ENCODE data around the gene EML4. TPM values are rescaled to one million over a fixed set of nuclear protein-coding genes. Genes with fewer than 3 reads are reported as not detected.

Gene EML4
- total and polyA plus RNA-seq, 2 of the 13 experiments (the other 11 are each of a cell fraction or from before 2014, with no cell fraction given): 243 to 476 TPM

DNA sequence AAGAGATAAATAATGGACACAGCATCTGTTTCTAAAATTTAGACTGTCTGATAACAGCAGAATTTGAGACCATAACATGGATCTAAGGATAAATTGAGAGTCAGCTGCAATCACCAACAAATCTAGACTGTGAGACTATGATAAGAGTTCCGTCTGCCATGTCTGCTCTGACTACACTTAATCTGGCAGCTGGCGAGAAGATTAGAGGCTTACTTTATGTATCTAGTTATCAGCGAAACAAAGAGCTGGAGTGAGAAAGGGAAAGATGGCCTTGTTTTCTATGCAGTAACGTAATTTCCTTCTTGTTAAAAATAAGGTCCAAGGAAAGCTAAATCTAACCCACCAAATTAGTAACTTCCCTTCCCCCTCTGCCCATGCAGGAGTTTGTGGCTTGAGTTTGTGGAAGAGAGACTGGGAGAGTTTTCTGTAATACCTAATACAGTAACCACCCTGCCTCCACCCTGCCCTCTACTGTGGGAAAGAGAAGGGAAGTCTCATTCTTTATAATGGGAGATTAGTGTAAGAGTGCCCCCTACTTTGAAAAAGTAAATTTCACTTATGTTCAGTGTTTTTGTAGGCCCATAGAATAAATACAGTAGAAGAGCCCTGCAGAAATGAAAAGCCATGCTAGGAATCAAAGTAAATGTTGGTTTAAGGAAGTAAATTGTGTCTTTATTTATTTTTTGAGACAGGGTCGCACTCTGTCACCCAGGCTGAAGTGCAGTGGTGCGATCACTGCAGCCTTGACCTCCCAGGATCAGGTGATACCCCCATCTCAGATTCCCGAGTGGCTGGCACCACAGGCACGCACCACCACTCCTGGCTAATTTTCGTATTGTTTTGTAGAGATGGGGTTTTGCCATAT, 27.5 kb downstream of the EML4 start (continued):
- TF ChIP-seq TOPORS (CRISPR knock-in tag; IDR thresholded peaks at IDR 0.05): no peak
- TF ChIP-seq ZSCAN31 (CRISPR knock-in tag; IDR thresholded peaks at IDR 0.05; ENCODE audit: low read depth): peak; percentile 63
- TF ChIP-seq, protein P1, sequence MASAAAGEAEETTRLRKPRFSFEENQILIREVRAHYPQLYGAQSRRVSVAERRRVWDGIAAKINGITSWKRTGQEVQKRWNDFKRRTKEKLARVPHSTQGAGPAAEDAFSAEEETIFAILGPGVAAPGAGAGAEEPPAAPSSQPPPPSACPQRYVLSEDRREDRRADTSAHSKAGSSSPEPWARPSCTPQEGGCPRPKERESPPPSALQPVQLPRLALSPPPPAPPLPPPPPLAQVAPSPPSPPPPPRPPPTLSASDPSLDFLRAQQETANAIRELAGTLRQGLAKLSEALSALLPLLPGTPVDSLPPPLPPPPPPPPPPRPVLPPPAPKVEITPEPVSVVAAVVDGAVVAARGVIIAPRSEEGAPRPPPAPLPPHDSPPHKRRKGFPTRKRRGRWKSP (CRISPR knock-in tag; IDR thresholded peaks at IDR 0.05): 0 out of 2 replicates have a peak, but pooled peaks have one; percentile 40
- TF ChIP-seq SMARCE1 (IDR thresholded peaks at IDR 0.05; ENCODE audit: borderline replicate concordance): no peak
- TF ChIP-seq, protein P2, sequence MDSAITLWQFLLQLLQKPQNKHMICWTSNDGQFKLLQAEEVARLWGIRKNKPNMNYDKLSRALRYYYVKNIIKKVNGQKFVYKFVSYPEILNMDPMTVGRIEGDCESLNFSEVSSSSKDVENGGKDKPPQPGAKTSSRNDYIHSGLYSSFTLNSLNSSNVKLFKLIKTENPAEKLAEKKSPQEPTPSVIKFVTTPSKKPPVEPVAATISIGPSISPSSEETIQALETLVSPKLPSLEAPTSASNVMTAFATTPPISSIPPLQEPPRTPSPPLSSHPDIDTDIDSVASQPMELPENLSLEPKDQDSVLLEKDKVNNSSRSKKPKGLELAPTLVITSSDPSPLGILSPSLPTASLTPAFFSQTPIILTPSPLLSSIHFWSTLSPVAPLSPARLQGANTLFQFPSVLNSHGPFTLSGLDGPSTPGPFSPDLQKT (CRISPR knock-in tag; IDR thresholded peaks at IDR 0.05; ENCODE audit: borderline replicate concordance): no peak
- TF ChIP-seq, protein P3, sequence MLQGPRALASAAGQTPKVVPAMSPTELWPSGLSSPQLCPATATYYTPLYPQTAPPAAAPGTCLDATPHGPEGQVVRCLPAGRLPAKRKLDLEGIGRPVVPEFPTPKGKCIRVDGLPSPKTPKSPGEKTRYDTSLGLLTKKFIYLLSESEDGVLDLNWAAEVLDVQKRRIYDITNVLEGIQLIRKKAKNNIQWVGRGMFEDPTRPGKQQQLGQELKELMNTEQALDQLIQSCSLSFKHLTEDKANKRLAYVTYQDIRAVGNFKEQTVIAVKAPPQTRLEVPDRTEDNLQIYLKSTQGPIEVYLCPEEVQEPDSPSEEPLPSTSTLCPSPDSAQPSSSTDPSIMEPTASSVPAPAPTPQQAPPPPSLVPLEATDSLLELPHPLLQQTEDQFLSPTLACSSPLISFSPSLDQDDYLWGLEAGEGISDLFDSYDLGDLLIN (CRISPR knock-in tag; IDR thresholded peaks at IDR 0.05; ENCODE audit: borderline replicate concordance): no peak
- TF ChIP-seq, protein P4, sequence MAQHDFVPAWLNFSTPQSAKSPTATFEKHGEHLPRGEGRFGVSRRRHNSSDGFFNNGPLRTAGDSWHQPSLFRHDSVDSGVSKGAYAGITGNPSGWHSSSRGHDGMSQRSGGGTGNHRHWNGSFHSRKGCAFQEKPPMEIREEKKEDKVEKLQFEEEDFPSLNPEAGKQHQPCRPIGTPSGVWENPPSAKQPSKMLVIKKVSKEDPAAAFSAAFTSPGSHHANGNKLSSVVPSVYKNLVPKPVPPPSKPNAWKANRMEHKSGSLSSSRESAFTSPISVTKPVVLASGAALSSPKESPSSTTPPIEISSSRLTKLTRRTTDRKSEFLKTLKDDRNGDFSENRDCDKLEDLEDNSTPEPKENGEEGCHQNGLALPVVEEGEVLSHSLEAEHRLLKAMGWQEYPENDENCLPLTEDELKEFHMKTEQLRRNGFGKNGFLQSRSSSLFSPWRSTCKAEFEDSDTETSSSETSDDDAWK (CRISPR knock-in tag; IDR thresholded peaks at IDR 0.05): no peak
- TF ChIP-seq HMGA1 (CRISPR knock-in tag; conservative IDR thresholded peaks at IDR 0.05): no peak
- TF ChIP-seq MTA3 (CRISPR knock-in tag; IDR thresholded peaks at IDR 0.05): no peak
- TF ChIP-seq ZNF230 (CRISPR knock-in tag; IDR thresholded peaks at IDR 0.05): peak; percentile 65
- TF ChIP-seq, protein P5, sequence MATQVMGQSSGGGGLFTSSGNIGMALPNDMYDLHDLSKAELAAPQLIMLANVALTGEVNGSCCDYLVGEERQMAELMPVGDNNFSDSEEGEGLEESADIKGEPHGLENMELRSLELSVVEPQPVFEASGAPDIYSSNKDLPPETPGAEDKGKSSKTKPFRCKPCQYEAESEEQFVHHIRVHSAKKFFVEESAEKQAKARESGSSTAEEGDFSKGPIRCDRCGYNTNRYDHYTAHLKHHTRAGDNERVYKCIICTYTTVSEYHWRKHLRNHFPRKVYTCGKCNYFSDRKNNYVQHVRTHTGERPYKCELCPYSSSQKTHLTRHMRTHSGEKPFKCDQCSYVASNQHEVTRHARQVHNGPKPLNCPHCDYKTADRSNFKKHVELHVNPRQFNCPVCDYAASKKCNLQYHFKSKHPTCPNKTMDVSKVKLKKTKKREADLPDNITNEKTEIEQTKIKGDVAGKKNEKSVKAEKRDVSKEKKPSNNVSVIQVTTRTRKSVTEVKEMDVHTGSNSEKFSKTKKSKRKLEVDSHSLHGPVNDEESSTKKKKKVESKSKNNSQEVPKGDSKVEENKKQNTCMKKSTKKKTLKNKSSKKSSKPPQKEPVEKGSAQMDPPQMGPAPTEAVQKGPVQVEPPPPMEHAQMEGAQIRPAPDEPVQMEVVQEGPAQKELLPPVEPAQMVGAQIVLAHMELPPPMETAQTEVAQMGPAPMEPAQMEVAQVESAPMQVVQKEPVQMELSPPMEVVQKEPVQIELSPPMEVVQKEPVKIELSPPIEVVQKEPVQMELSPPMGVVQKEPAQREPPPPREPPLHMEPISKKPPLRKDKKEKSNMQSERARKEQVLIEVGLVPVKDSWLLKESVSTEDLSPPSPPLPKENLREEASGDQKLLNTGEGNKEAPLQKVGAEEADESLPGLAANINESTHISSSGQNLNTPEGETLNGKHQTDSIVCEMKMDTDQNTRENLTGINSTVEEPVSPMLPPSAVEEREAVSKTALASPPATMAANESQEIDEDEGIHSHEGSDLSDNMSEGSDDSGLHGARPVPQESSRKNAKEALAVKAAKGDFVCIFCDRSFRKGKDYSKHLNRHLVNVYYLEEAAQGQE (IDR thresholded peaks at IDR 0.05; ENCODE audit: borderline replicate concordance in 1 of 2, low read depth in 1 of 2, low read length in 2 of 2): peak in 1 of 2 experiments; percentile 57; a peak in 1 of 4 replicates

Measured in HepG2 (cell line).